ENCODE data around the gene CXXC1.
"Not testable (repeated sequence)": the region's sequence is repeated elsewhere in the genome, so short reads cannot be mapped to it uniquely, and the experiment has no call there.

The CXXC1 gene

DNA sequence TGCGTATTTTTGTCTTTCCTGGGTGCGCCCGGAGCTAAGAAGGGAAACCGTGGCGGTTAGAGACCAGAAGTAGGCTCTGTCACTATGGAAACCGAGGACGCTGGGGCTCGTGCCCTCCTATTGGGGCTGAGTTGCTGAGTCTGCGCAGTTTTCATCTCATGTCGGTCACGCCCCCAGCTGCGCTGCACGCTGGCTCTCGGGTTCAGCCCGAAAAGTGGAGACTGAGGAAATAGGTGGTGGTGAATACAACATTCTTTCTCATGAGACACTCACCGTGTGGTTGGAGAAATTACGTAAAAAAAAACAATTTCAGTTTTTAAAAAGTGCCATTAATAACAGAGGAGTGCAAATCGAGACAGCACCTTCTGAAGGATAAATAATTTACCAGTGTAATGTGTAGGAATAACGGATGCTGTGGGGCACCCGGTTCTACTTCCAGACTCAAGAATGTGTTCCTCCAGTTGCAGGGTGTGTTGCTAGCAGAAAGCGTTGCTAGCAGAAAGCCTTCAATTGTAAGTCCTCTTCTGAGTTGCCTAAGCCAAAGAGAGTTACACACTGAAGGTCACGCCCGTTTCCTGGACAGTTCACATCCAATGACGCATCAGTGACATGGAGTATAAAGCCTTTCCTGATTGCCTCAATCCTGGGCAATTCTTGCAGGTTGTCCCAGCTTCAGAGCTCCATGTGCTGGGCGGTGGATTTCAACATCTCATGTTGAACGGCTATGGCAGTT lies 20.4 kb upstream of the CXXC1 start:
- Mint-ChIP-seq H3K4me1 (peaks cover 22% of the 10 kb centered on the region), H3K27ac (peak overlapping the region; percentile 72), H3K9me3 (peaks cover 8% of the 10 kb centered on the region), H3K27me3 (peaks cover 32% of the 10 kb centered on the region), H3K36me3 (peaks cover 5% of the 10 kb centered on the region), H3K4me3 (peak overlapping the region; percentile 70)
- DNase-seq = peak; percentile 96
- CTCF ChIA-PET = interaction anchor here (1.0 to 1.5 kb wide), 2 partner anchors 12 to 40 kb away, joined by 3 read pairs; no protein-coding TSS in a partner anchor

DNA sequence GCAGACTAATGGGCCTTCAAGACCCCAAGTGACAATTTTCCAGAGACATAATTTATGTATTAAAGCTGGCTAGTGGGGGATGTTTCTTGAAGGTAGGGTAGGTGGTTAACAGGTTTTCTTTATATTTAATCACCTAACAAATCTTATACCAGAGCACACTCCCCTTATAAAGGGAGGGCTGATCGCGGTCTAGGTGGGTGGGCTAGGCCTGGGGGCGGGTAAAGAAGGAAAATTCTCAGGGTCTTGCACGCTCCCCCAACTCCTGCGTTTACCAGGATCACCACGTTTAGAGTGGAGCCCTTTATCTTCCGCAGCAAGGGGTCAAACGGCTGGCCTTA lies 19.9 kb upstream of the CXXC1 start:
- Mint-ChIP-seq H3K27me3 (peaks cover 36% of the 10 kb centered on the region), H3K4me1 (peaks cover 22% of the 10 kb centered on the region), H3K9me3 (peaks cover 8% of the 10 kb centered on the region), H3K36me3 (peaks cover 5% of the 10 kb centered on the region), H3K27ac (peak overlapping the region; percentile 72), H3K4me3 (peak overlapping the region; percentile 70)
- CTCF ChIA-PET = interaction anchor here (1.0 kb wide), 1 partner anchor 13 kb away, joined by 3 read pairs; no protein-coding TSS in a partner anchor
- DNase-seq = no peak

- Mint-ChIP-seq H3K9me3 (peaks cover 8% of the 10 kb centered on the region), H3K36me3 (peaks cover 5% of the 10 kb centered on the region), H3K27ac (peak overlapping the region; percentile 72), H3K4me3 (peak overlapping the region; percentile 70), H3K4me1 (peaks cover 22% of the 10 kb centered on the region), H3K27me3 (peaks cover 38% of the 10 kb centered on the region)
- CTCF ChIA-PET = interaction anchor here (1.0 kb wide), 1 partner anchor 13 kb away, joined by 3 read pairs; no protein-coding TSS in a partner anchor
- DNase-seq = no peak
Observed at GRCh38 chr18:50306944-50307343, 19.5 kb upstream of the CXXC1 start.

DNA sequence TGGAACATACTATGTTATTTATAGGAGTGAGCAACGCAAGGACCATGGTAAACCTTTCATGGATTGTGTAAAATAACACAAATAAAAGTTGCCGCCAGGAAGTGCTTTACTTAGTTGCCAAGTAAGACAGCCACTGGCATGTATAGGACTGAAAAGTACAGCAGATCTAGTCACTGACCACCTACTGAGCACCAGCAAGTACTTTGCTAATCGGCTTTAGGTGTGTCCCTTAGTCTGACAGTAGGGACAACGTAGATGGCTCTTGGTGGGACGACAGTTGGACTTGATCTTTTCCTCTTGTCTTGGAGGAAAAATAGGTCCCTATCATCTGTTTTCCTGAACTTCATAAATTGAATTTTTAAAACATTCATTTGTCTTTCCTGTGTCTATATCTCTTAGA lies 13.6 kb upstream of the CXXC1 start:
- no peak overlapping the region for H3K27ac Mint-ChIP-seq
- H3K4me3 Mint-ChIP-seq = no peak overlapping the region
- CTCF ChIA-PET = no interaction called here
- peaks cover 6% of the 10 kb centered on the region for H3K9me3 Mint-ChIP-seq
- H3K4me1 Mint-ChIP-seq = peaks cover 19% of the 10 kb centered on the region
- peaks cover 11% of the 10 kb centered on the region for H3K36me3 Mint-ChIP-seq
- H3K27me3 Mint-ChIP-seq = peaks cover 58% of the 10 kb centered on the region
- DNase-seq = no peak

DNA sequence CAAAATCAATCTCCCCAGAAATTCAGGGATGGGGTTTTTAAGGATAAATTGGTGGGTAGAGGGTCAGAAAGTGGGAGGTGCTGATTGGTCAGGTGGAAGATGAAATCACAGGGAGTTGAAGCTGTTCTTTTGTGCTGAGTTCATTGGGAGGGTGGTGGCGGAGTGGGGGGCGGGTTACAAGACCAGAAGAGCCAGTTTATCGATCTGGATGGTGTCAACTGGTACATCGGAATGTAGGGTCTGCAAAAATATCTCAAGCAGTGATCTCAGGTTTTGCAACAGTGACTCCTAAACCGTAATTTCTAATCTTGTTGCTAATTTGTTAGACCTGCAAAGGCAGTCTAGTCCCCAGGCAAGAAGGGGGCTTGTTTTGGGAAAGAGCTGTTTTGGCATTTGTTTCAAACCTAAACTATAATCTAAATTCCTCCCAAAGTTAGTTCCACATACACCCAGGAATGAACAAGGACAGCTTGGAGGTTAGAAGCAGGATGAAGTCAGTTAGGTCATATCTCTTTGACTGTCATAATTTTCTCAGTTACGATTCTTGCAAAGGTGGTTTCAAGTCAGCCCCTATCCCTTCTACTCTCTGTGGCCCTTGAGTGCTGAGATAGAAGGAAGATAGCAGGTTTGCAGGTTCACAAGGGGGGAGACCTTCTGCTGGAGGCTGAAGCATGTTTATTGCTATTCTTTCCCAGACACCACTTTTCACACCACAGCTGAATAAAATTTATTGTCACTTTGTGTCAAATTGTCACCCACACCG lies 12.3 kb upstream of the CXXC1 start:
- CTCF ChIA-PET = no interaction called here

GRCh38 chr18:50298443-50299284 lies 11.2 kb upstream of the CXXC1 start:
- H3K27me3 Mint-ChIP-seq = peaks cover 56% of the 10 kb centered on the region
- no peak for DNase-seq
- H3K27ac Mint-ChIP-seq = no peak overlapping the region
- peaks cover 8% of the 10 kb centered on the region for H3K36me3 Mint-ChIP-seq
- H3K4me3 Mint-ChIP-seq = no peak overlapping the region
- H3K4me1 Mint-ChIP-seq = peaks cover 19% of the 10 kb centered on the region
- CTCF ChIA-PET = interaction anchor here (1.0 to 1.3 kb wide), 2 partner anchors 11 to 58 kb away, joined by 3 read pairs; no protein-coding TSS in a partner anchor
- H3K9me3 Mint-ChIP-seq = no peaks in the 10 kb centered on the region

More for the DNA sequence above, 12.3 kb upstream of the CXXC1 start:
- no peaks in the 10 kb centered on the region for H3K9me3 Mint-ChIP-seq
- H3K27ac Mint-ChIP-seq = no peak overlapping the region
- peaks cover 7% of the 10 kb centered on the region for H3K36me3 Mint-ChIP-seq
- no peak overlapping the region for H3K4me3 Mint-ChIP-seq
- DNase-seq = no peak
- peaks cover 19% of the 10 kb centered on the region for H3K4me1 Mint-ChIP-seq
- H3K27me3 Mint-ChIP-seq = peaks cover 65% of the 10 kb centered on the region

DNA sequence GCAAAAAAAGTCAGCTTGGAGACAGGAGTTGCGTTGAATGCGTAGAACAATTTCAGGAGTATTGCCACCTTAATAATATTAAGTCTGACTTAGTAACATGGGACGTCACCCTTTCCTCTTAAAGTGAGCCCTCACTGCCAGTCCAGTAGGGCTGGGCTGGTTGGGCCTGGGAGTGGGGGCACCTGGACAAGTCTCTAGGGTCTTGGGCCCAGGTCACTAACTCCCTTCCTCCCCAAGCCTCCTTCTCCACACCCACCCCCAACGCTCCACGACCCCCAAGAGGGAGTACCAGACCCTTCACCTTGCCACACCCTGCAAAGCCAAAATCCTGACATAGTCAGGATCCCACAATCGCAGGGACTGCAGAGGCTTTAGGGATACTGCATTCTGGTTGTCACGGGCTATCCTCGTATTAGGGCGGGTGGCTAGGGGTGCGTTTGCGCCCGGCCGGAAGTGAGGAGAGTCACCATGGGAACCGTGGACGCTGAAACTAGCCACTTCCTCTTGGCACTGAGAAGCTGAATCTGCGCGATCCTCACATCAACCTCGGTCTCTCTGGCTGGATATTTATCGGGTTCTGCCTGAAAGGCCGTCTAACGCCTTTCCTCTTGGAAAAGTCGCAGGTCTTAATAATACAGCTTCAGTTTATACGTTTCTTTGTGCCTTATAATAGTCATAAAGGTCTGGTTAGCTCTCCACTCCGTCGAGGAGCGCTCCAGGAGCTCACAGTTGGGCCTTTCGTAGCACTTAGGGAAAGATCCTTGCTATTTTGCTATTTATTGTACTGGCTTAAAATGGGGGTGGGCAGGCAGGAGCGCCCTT lies 10.3 kb upstream of the CXXC1 start:
- CTCF ChIA-PET = interaction anchor here (1.0 to 1.3 kb wide), 2 partner anchors 12 to 59 kb away, joined by 3 read pairs; no protein-coding TSS in a partner anchor
- Mint-ChIP-seq H3K27me3 (peaks cover 53% of the 10 kb centered on the region), H3K4me1 (peaks cover 19% of the 10 kb centered on the region), H3K4me3 (peak overlapping the region; percentile 68), H3K36me3 (peaks cover 8% of the 10 kb centered on the region), H3K9me3 (no peaks in the 10 kb centered on the region), H3K27ac (no peak overlapping the region)
- DNase-seq = peak; percentile 86

- H3K4me1 Mint-ChIP-seq = peaks cover 20% of the 10 kb centered on the region
- H3K27me3 Mint-ChIP-seq = peaks cover 23% of the 10 kb centered on the region
- CTCF ChIA-PET = no interaction called here
- no peaks in the 10 kb centered on the region for H3K9me3 Mint-ChIP-seq
- peaks cover 4% of the 10 kb centered on the region for H3K36me3 Mint-ChIP-seq
- DNase-seq = no peak
- no peak overlapping the region for H3K4me3 Mint-ChIP-seq
- no peak overlapping the region for H3K27ac Mint-ChIP-seq
Observed at GRCh38 chr18:50293039-50293438, 5.5 kb upstream of the CXXC1 start.

DNA sequence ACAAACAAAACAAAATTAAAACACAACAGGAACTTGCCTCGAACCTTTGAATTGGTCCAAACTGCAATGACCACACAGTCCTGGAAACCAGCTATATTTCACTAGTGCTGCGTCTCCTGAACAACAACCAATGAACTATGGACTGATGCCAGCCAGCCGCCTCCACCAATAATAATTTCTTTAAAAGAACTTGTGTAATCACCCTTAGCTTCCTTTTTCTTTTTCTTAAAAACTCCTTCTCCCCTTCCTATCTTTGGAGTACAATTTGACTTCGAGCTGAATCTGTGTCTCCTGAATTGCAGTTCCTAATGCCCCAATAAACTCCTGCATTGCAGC lies 1.6 kb upstream of the CXXC1 start:
- H3K27ac Mint-ChIP-seq = peak overlapping the region; percentile 72
- H3K36me3 Mint-ChIP-seq = peaks cover 31% of the 10 kb centered on the region
- DNase-seq = no peak
- peaks cover 30% of the 10 kb centered on the region for H3K4me1 Mint-ChIP-seq
- no peaks in the 10 kb centered on the region for H3K9me3 Mint-ChIP-seq
- CTCF ChIA-PET = interaction anchor here (1.2 to 2.6 kb wide), 2 partner anchors 43 to 68 kb away, joined by 3 to 11 read pairs; no protein-coding TSS in a partner anchor
- H3K4me3 Mint-ChIP-seq = peak overlapping the region; percentile 68
- H3K27me3 Mint-ChIP-seq = peaks cover 3% of the 10 kb centered on the region

DNA sequence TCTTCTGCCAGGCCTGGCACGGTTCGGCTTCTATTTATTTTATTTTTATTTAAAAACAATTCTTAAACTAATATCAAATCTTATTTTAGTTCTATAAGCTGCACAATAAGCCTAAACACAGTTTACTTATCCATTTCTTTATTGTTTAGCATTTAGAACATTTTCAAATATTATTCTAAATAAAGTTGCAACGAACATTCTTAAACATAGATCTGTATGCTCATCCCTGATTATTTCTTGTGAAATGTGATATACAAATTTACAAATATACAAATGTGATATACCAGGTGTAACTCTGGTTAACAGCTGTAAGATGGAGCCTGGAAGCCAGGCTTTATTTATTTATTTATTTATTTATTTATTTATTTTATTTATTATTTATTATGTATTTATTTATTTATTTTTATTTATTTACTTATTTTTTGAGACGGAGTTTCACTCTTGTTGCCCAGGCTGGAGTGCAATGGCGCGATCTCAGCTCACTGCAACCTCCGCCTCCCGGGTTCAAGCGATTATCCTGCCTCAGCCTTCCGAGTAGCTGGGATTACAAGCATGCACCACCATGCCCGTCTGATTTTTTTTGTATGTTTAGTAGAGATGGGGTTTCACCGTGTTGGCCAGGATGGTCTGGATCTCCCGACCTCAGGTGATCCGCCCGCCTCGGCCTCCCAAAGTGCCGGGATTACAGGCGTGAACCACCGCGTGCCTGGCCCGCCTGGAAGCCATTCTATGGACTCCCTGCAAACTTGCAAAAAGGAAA lies 1.0 kb upstream of the CXXC1 start:
- DNase-seq = not testable (repeated sequence)
- peaks cover 36% of the 10 kb centered on the region for H3K36me3 Mint-ChIP-seq

DNA sequence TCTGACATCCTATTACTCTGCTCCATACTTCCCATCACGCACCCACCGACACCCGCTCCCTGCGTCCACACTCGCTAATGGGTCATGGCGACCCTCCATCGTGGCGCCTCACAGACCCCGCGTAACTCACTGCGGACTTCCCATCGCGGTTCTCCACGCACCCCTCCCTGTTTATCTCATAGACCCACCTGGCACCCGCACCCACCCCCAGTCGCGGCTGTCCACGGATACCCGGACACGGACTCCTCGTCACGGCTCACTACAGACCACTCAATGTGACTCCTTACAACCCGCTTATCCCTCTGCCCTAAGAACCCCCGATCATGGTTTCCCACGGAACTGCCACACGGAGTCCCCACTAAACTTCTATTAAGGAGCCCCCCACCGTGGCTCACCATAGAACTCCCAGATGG lies 458 bp downstream of the CXXC1 start:
- no peaks in the 10 kb centered on the region for H3K9me3 Mint-ChIP-seq
- peaks cover 47% of the 10 kb centered on the region for H3K4me1 Mint-ChIP-seq
- CTCF ChIA-PET = no interaction called here
- H3K4me3 Mint-ChIP-seq = peak overlapping the region; percentile 91
- peaks cover 50% of the 10 kb centered on the region for H3K36me3 Mint-ChIP-seq
- peaks cover 3% of the 10 kb centered on the region for H3K27me3 Mint-ChIP-seq
- DNase-seq = no peak
- peak overlapping the region; percentile 98 for H3K27ac Mint-ChIP-seq

More for the DNA sequence above, 1.0 kb upstream of the CXXC1 start:
- H3K4me1 Mint-ChIP-seq = peaks cover 33% of the 10 kb centered on the region
- CTCF ChIA-PET = interaction anchor here (1.2 to 2.6 kb wide), 2 partner anchors 44 to 68 kb away, joined by 3 to 11 read pairs; no protein-coding TSS in a partner anchor
- peak overlapping the region; percentile 91 for H3K4me3 Mint-ChIP-seq
- H3K27ac Mint-ChIP-seq = peak overlapping the region; percentile 98
- not testable (repeated sequence) for H3K27me3 Mint-ChIP-seq, H3K9me3 Mint-ChIP-seq

DNA sequence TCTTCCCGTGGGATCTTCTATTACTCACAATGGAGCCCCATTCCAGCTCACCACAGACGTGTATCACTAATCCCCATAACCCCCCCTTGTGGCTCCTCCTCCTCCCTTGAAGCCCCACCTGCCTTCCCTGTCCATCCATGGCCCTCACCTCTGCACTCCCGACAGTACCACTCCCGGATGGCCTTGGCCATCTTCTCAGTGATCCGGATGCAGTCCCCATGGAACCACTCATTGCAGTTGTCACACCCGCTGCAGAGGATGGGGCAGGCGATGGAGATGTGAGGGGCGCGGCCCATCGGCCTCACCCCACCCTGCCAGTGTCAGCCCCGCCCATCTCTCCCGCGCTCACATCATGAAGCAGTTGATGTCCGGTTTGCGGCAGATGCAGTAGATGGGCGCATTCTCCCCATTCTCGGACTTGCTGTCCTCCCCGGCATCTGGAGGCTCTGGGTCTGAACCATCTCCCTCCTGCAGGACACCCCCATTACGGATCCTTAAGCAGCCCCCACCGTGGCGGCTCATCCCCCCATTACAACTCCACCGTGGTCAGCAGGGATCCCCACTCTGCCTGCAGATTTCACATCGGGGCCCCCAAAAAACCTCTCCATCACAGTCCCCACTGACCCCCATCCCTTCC lies 983 bp downstream of the CXXC1 start:
- CTCF ChIA-PET = interaction anchor here (0.8 kb wide), 1 partner anchor 71 kb away, joined by 3 read pairs; no protein-coding TSS in a partner anchor
- DNase-seq = peak; percentile 39
- peaks cover 50% of the 10 kb centered on the region for H3K36me3 Mint-ChIP-seq
- peaks cover 49% of the 10 kb centered on the region for H3K4me1 Mint-ChIP-seq
- H3K9me3 Mint-ChIP-seq = no peaks in the 10 kb centered on the region
- H3K4me3 Mint-ChIP-seq = peak overlapping the region; percentile 91
- peak overlapping the region; percentile 98 for H3K27ac Mint-ChIP-seq
- H3K27me3 Mint-ChIP-seq = peaks cover 3% of the 10 kb centered on the region

All from activated naive CD4-positive, alpha-beta T cell treated with anti-CD3 and anti-CD28 coated beads, Interleukin-2, amount 10 ng/mL, durations not matched to agents 7 days and 5 days (primary cell).